SK-MEL-5 (cell line): Measurements from ENCODE around the gene THAP8. TPM values are rescaled to one million over a fixed set of nuclear protein-coding genes. Genes with fewer than 3 reads are reported as not detected.

ENCODE experiments used
- DNase-seq: peaks from one replicate; pipeline ENCODE4 v3.0.0-alpha.2; 2016; ENCODE audit warnings: low read depth, low spot score
- in situ Hi-C: cut with HindIII; loops from 2 replicates; pipeline ENCODE4 v1.10.0; 2016; ENCODE audit warnings: low sequenced_read_pairs, high pct_unique_total_duplicates, low pct_unique_long_range_greater_than_20kb
- total RNA-seq: library from RNA; depleted of rRNA; stranded (reverse); fragments of >200 nt; shearing (Covaris generic); gene quantifications from 2 replicates; pipeline ENCODE4 v1.2.3, GENCODE V29; 2014

THAP8 gene
- total RNA-seq, 1 experiment from 2014 or later: 1.6 TPM

- DNase-seq: no peak
- in situ Hi-C loops: no loop called here
These were observed 43.7 kb downstream of the THAP8 start for GRCh38 chr19:36010402-36010801.

GRCh38 chr19:36009633-36010379, 44.3 kb downstream of the THAP8 start:
- no peak for DNase-seq
- in situ Hi-C loops: no loop called here

GRCh38 chr19:36009220-36009619, 44.9 kb downstream of the THAP8 start:
- in situ Hi-C loops: no loop called here
- DNase-seq: peak; percentile 36

- in situ Hi-C loops: no loop called here
- no peak for DNase-seq
These were observed 45.6 kb downstream of the THAP8 start, which contains the start of gene SYNE4 for GRCh38 chr19:36008336-36008978. Gene SYNE4 (minus strand): TSS chr19:36008813. CDS start chr19:36008681, 132 bp downstream.

GRCh38 chr19:36006955-36007354, 47.1 kb downstream of the THAP8 start:
- no peak for DNase-seq
- in situ Hi-C loops: no loop called here

- no peak for DNase-seq
- in situ Hi-C loops: no loop called here
These were observed 50.8 kb downstream of the THAP8 start for GRCh38 chr19:36003284-36003683.

- in situ Hi-C loops: no loop called here
- no peak for DNase-seq
These were observed 52.5 kb downstream of the THAP8 start for GRCh38 chr19:36001605-36002004.

- no peak for DNase-seq
- in situ Hi-C loops: no loop called here
These were observed 57.3 kb downstream of the THAP8 start for GRCh38 chr19:35996777-35997176.

GRCh38 chr19:35995048-35995993, 58.8 kb downstream of the THAP8 start, which contains the start of gene SDHAF1:
Gene SDHAF1 (plus strand): TSS chr19:35995188. CDS start chr19:35995275, 87 bp downstream.
- peak; percentile 93 for DNase-seq
- in situ Hi-C loops: no loop called here

GRCh38 chr19:35993923-35994598, 60.0 kb downstream of the THAP8 start:
- no peak for DNase-seq
- in situ Hi-C loops: no loop called here

GRCh38 chr19:35992907-35993765, 60.9 kb downstream of the THAP8 start:
- DNase-seq: no peak
- in situ Hi-C loops: no loop called here

- DNase-seq: no peak
- in situ Hi-C loops: no loop called here
These were observed 62.2 kb downstream of the THAP8 start for GRCh38 chr19:35991731-35992450.

GRCh38 chr19:35990771-35991730, 63.0 kb downstream of the THAP8 start:
- in situ Hi-C loops: no loop called here
- DNase-seq: no peak

GRCh38 chr19:35990156-35990555, 63.9 kb downstream of the THAP8 start:
- DNase-seq: no peak
- in situ Hi-C loops: no loop called here

GRCh38 chr19:35988824-35989223, 65.3 kb downstream of the THAP8 start:
- in situ Hi-C loops: no loop called here
- no peak for DNase-seq
